Heart right ventricle (tissue), 16 donors: ENCODE measurements around the gene SIAH2. TPM values are rescaled to one million over a fixed set of nuclear protein-coding genes. Genes with fewer than 3 reads are reported as not detected.

Source experiments
- ATAC-seq, 8 donors: fragments of 200-7000 bp; cut with Tn5 transposase; one replicate each; pipeline ENCODE4 v1.9.1; 2020; ENCODE audit warnings: mild to moderate bottlenecking in 8 of 8, moderate library complexity in 8 of 8, moderate number of reproducible peaks in 1 of 8
- DNase-seq, 2 donors: peaks; one replicate each; pipeline ENCODE4 v3.0.0-alpha.2; 2020
- H3K27ac ChIP-seq, 10 donors: fragments of 200-600 bp; sonication (generic) in 2 of 10; one replicate each; pipeline versions ENCODE4 v1.5.0 to v1.8.0; 2020 to 2022; ENCODE audit warnings: mild to moderate bottlenecking in 3 of 10
- H3K27me3 ChIP-seq, 7 donors: fragments of 200-600 bp; one replicate each; pipeline ENCODE4 v1.8.0; 2021 to 2022; ENCODE audit warnings: mild to moderate bottlenecking in 2 of 7
- H3K36me3 ChIP-seq, 9 donors: fragments of 200-600 bp; sonication (generic) in 1 of 9; one replicate each; pipeline versions ENCODE4 v1.5.0 to v1.8.0; 2020 to 2022; ENCODE audit warnings: mild to moderate bottlenecking in 2 of 9
- H3K4me1 ChIP-seq, 9 donors: fragments of 200-600 bp; sonication (generic) in 1 of 9; one replicate each; pipeline versions ENCODE4 v1.5.0 to v1.8.0; 2020 to 2022; ENCODE audit warnings: mild to moderate bottlenecking in 4 of 9
- H3K4me3 ChIP-seq, 10 donors: fragments of 200-600 bp; sonication (generic) in 2 of 10; one replicate each; pipeline versions ENCODE4 v1.5.0 to v1.8.0; 2020 to 2022; ENCODE audit warnings: mild to moderate bottlenecking in 7 of 10, moderate library complexity in 2 of 10
- H3K9me3 ChIP-seq, 11 donors: fragments of 200-600 bp in 10 of 11; sonication (generic) in 2 of 11; one replicate each; pipeline versions ENCODE4 v1.5.0 to v1.8.0; 2013 to 2022; ENCODE audit warnings: mild to moderate bottlenecking in 2 of 11, control low read depth in 1 of 11, moderate library complexity in 1 of 11
- WGBS, 2 donors: extraction: QIAGEN DNeasy Blood & Tissue Kit; methylation state at CpG; one replicate each; pipeline ENCODE4 v1.1.7; 2013; ENCODE audit warnings: inconsistent platforms in 1 of 2; 5-methylcytosine and 5-hydroxymethylcytosine counted together
- intact Hi-C, 10 donors: fragments of 100-400 bp; cut with DNase I; formaldehyde crosslinking; loops; one replicate each; pipeline versions ENCODE4 v1.11.1 to v1.14.2; 2022
- polyA plus RNA-seq, 2 donors: library from polyadenylated mRNA; stranded (reverse); fragments of 200-250 nt; gene quantifications; one replicate each; pipeline ENCODE4 v1.2.3, GENCODE V29; 2013
- total RNA-seq, 10 donors: library from RNA; stranded (reverse); fragmentation: NEBNext Ultra II Directional in 3 of 10; extraction: Animal tissue kit (Norgen Biotek cat#: 25700) in 3 of 10; gene quantifications; one replicate each; pipeline versions ENCODE4 v1.2.1 to v1.2.4, GENCODE V29; 2021 to 2023
- TF ChIP-seq, protein P1 (sequence below), 9 donors: fragments of 200-600 bp; sonication (generic) in 2 of 9; IDR thresholded peaks; one replicate each; pipeline versions ENCODE4 v1.5.0 to v1.8.0; 2021 to 2022; ENCODE audit warnings: antibody characterized with exemption in 9 of 9, mild to moderate bottlenecking in 5 of 9, moderate library complexity in 1 of 9
- donor health status: Arrhythmogenic right ventricular cardiomyopathy.
- donor health status: ischemic (EF 13 %, LVEDD 7.1; RV severe dilation, severe dysfunction).
- donor health status: healthy with polysubstance abuse.
- donor health status: DM: no; HTN: yes; CAD: no.
- donor health status: DM: no; HTN: no; CAD: no.
- donor health status: ischemic (EF 25% LVEDD 6.9; RV normal size, moderate dysfunction).
- donor health status: ischemic (EF 25% LVEDD 5.7; RV mildly dilated, moderate dysfunction).
- donor health status: healthy.
- donor health status: DM: yes; HTN: yes; CAD: no.
- donor health status: Ischemic cardiomyopathy.
- donor health status: ischemic (EF 35%, LVEDD 5.7; RV mildly dilated, moderate dysfunction).
- donor health status: nonischemic (EF 11% LVEDD 7.7; RV severe dilation, severe dysfunction).
- donor health status: DM: yes; HTN: yes; CAD: no.
- donor health status: PGD.
- donor health status: ischemic (EF 29% LVEDD 5.4; RV normal size, mild dysfunction).
- donor health status: nonischemic (EF 23%, LVEDD 6.1; RV moderate dilation, normal function).

The SIAH2 gene
- total and polyA plus RNA-seq, 12 donors: 6.1 to 30.7 (median 20.2) TPM

DNA sequence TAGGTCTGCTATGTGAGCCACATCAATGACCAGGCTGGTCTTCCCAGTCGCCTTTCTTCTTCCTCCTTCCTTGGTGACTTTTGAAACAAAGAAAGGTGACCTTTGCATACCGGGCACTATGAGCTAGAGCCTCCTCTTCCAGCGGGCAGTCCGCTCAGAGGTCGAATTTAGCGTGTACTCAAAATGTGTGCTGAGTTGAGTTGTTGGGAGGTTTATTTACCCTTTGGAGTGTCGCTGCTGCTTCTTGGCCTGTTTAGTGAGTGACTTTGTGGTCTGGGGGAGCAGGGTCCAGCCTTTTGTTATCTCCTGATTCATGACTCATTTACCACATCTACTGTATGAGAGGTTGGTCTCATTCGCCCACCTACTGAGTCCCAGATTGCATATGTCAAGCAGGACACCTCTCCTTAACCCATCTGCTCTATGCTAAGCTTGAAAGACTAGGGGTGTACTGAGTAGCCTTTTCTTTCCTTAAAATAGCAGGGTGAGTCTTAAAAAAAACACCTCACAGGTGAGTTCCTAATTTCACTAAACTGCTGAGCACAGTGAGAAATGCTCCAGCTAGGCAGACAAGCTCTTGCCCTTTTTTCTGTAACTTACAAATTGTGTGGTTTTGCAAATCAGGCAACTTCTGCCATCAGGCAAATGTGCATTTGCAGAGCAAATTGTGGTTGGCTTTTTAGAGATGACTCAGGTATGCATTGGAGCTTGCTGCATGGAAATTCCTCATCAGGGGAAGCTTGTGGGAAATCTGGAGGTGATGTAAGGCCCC lies 3.2 kb upstream of the SIAH2 start:
- DNase-seq: no peak

DNA sequence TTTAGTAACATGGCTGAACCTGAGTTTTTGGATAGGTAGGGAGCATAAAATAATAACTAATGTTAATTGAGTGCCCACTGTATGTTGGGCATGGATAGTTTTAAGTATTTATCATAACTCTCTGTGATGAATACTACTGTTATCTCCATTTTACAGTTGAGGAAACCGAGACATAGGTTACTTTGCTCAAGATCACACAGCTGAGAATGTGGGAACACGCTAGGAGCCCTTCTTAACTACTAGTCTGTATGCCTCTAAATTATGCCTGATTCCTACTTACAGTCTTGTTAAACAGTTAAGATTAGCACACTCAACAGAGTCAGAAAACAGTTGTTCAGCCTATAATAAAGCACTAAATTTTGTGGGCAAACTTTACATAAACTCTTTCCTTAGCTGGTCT lies 2.0 kb upstream of the SIAH2 start:
- DNase-seq (no peak), ATAC-seq (no peak)
- peaks cover 4 to 30% (median 17%) of the 10 kb centered on the region in 9 donors for H3K4me1 ChIP-seq
- 96 to 99% methylated on average over 2 of the region's 2 CpGs for WGBS, 2 donors
- H3K4me3 ChIP-seq: no peak overlapping the region
- no peaks in the 10 kb centered on the region for H3K27me3 ChIP-seq
- intact Hi-C loops: loop anchor here in 5 of 10 donors (5.0 to 10.0 kb wide), 6 partner anchors 38 to 218 kb away; partner anchors contain the start of genes SELENOT (in 3 of the 5), EIF2A (in 2 of the 5) and SERP1 (in 2 of the 5)
- H3K27ac ChIP-seq: peak overlapping the region in 1 of 10 donors; percentile 95
- H3K36me3 ChIP-seq: no peaks in the 10 kb centered on the region
- H3K9me3 ChIP-seq: no peaks in the 10 kb centered on the region
- TF ChIP-seq, protein P1, sequence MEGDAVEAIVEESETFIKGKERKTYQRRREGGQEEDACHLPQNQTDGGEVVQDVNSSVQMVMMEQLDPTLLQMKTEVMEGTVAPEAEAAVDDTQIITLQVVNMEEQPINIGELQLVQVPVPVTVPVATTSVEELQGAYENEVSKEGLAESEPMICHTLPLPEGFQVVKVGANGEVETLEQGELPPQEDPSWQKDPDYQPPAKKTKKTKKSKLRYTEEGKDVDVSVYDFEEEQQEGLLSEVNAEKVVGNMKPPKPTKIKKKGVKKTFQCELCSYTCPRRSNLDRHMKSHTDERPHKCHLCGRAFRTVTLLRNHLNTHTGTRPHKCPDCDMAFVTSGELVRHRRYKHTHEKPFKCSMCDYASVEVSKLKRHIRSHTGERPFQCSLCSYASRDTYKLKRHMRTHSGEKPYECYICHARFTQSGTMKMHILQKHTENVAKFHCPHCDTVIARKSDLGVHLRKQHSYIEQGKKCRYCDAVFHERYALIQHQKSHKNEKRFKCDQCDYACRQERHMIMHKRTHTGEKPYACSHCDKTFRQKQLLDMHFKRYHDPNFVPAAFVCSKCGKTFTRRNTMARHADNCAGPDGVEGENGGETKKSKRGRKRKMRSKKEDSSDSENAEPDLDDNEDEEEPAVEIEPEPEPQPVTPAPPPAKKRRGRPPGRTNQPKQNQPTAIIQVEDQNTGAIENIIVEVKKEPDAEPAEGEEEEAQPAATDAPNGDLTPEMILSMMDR (IDR thresholded peaks at IDR 0.05): no peak

More for the DNA sequence above, 3.2 kb upstream of the SIAH2 start:
- TF ChIP-seq, protein P1 (IDR thresholded peaks at IDR 0.05): no peak
- Histone ChIP-seq H3K4me3 (no peak overlapping the region), H3K36me3 (no peaks in the 10 kb centered on the region), H3K4me1 (peaks cover 0 to 18% (median 14%) of the 10 kb centered on the region in 9 donors), H3K27ac (no peak overlapping the region), H3K27me3 (no peaks in the 10 kb centered on the region), H3K9me3 (no peaks in the 10 kb centered on the region)
- intact Hi-C loops: loop anchor here in 3 of 10 donors (5.0 to 10.0 kb wide), 2 partner anchors 54 to 161 kb away; partner anchors contain the start of gene SELENOT (in 2 of the 3)
- WGBS, 2 donors: 83 to 89% methylated on average over 8 of the region's 8 CpGs
- no peak for ATAC-seq

DNA sequence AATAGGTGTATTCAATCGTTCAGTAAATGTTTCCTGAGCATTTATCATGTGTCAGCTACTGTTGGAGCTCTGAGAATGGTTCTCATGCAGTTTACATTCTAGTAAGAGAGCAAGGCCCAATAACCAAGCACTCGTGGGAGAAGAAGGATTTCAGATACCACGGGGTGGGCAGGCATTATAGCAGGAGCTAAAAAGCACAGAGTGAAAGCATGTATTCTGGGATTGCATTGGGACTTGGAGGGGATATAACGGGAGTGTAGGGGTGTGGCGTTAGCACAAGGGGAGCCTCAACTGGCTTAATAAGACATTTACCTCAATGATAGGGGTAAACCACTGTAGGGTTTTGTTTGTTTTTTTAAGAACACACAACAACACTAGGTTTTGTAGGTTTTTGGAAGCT lies 1.6 kb upstream of the SIAH2 start:
- intact Hi-C loops: loop anchor here in 5 of 10 donors (5.0 to 10.0 kb wide), 5 partner anchors 37 to 217 kb away; partner anchors contain the start of genes SELENOT (in 3 of the 5), EIF2A (in 2 of the 5) and SERP1 (in 2 of the 5)
- Histone ChIP-seq H3K36me3 (peaks cover 0 to 2% (median 0%) of the 10 kb centered on the region in 9 donors), H3K27ac (peak overlapping the region in 5 of 10 donors; percentile 94 to 97 (median 95)), H3K9me3 (no peaks in the 10 kb centered on the region), H3K4me1 (peaks cover 4 to 34% (median 21%) of the 10 kb centered on the region in 9 donors), H3K4me3 (peak overlapping the region in 3 of 10 donors; percentile 71 to 85 (median 78)), H3K27me3 (no peaks in the 10 kb centered on the region)
- 52 to 58% methylated on average over 5 of the region's 5 CpGs for WGBS, 2 donors
- no peak for ATAC-seq
- DNase-seq: no peak
- TF ChIP-seq, protein P1 (IDR thresholded peaks at IDR 0.05): no peak

DNA sequence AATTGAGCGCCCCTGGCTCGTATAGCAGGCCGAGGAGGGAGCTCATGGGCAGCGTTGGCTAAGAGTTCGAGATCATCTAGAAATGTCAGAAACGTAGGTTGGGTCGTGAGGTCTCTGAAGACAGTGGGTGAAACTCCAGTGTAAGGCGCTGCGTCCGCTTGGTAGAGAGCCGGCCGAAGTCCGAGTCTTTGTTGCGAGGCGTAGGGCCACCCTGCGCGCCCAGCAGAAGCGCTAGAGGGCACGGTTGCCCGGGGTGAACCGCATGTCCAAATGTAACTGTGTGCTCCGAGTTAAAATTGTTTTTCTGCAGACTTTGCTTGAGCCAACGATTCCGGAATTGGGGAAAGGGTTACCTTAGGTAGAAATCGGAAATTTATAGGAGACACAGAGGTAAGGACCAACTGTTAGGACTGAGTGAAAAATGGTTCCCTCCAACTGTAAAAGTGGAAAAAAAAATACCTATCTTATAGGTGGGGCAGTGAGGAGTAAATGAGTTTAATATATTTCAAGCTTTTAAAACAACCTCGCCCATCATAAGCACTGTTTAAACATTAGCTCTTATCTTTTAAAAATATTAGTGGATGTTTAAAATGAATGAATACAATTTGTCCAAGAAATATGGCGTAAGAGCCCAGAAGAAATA lies 993 bp upstream of the SIAH2 start:
- intact Hi-C loops: loop anchor here in 5 of 10 donors (2.0 to 10.0 kb wide), 6 partner anchors 37 to 217 kb away; partner anchors contain the start of genes SELENOT (in 4 of the 5), EIF2A (in 2 of the 5) and SERP1 (in 2 of the 5)
- peaks cover 4 to 40% (median 27%) of the 10 kb centered on the region in 9 donors for H3K4me1 ChIP-seq
- ATAC-seq (peak; percentile 54 to 84 (median 79)), DNase-seq (peak; percentile 60 to 69)
- TF ChIP-seq, protein P1 (IDR thresholded peaks at IDR 0.05): peak; percentile 21 to 72 (median 47)
- peak overlapping the region; percentile 94 to 99 (median 97) for H3K27ac ChIP-seq
- H3K4me3 ChIP-seq: peak overlapping the region; percentile 64 to 100 (median 81)
- H3K27me3 ChIP-seq: no peaks in the 10 kb centered on the region
- WGBS, 2 donors: 7 to 8% methylated on average over 27 of the region's 27 CpGs
- H3K9me3 ChIP-seq: no peaks in the 10 kb centered on the region
- H3K36me3 ChIP-seq: peaks cover 0 to 8% (median 0%) of the 10 kb centered on the region in 9 donors
